H1 (cell line): Measurements from ENCODE around the gene PSD. TPM values are rescaled to one million over a fixed set of nuclear protein-coding genes. Genes with fewer than 3 reads are reported as not detected.

ENCODE experiments used
- CREB1 ChIP-seq: IDR thresholded peaks from 2 replicates; pipeline ENCODE4 v1.6.1; 2012; ENCODE audit warnings: inconsistent platforms
- KDM4A ChIP-seq: IDR thresholded peaks from one replicate; pipeline ENCODE4 v1.7.1; 2012; ENCODE audit warnings: low read depth, mild to moderate bottlenecking, moderate library complexity, low read length, inconsistent platforms; ENCODE audit not compliant: severe bottlenecking
- MAX ChIP-seq: IDR thresholded peaks from 2 replicates; pipeline ENCODE4 v1.6.1; 2012; ENCODE audit warnings: inconsistent platforms
- SIN3A ChIP-seq, 2 experiments: IDR thresholded peaks in 1 of 2; conservative IDR thresholded peaks in 1 of 2; 2 replicates each; pipeline ENCODE4 v1.6.1; 2011 to 2012; ENCODE audit warnings: low read length in 2 of 2, improper control_type of control experiment in 1 of 2, low read depth in 1 of 2, mild to moderate bottlenecking in 1 of 2
- polyA plus RNA-seq, 7 experiments: library from polyadenylated mRNA; depleted of rRNA in 3 of 7; stranded (reverse) in 5 of 7; unstranded in 2 of 7; fragments of >200 nt in 5 of 7; fragments of 200-250 nt in 2 of 7; gene quantifications; 1 replicate in 5 of 7; 2 replicates in 1 of 7; 4 replicates in 1 of 7; pipeline versions ENCODE4 v1.2.1 to v1.2.3, GENCODE V29; 2011 to 2013; ENCODE audit warnings: missing spikeins in 2 of 7, mixed read lengths in 2 of 7
- total RNA-seq: library from RNA; stranded (reverse); fragmentation: NEBNext Ultra II Directional; extraction: Animal tissue kit (Norgen Biotek cat#: 25700); gene quantifications from 2 replicates; pipeline ENCODE4 v1.2.1, GENCODE V29; 2021

PSD gene
- total and polyA plus RNA-seq, 2 of the 8 experiments (the other 6 are each of a cell fraction or from before 2014, with no cell fraction given), result 5.4 to 6.0 TPM

- TF ChIP-seq KDM4A (peak; percentile 84), SIN3A (conservative IDR thresholded peaks at IDR 0.05 in 1 of 2, IDR thresholded peaks at IDR 0.05 in 1 of 2; ENCODE audit: low read depth in 1 of 2, low read length in 2 of 2) (peak in 1 of 2 experiments; percentile 31; a peak in 1 of 4 replicates), MAX (peak; percentile 75; the same call in 1 of the 2 replicates), CREB1 (peak; percentile 61; the same call in 1 of the 2 replicates)
These were observed 940 bp upstream of the PSD start (continued) for GRCh38 chr10:102419269-102420180.
